HG02938 (cell line): ENCODE measurements around the gene IL17RC.
"Not testable (repeated sequence)": the region's sequence is repeated elsewhere in the genome, so short reads cannot be mapped to it uniquely, and the experiment has no call there.

ENCODE experiments used
- ATAC-seq: cut with Tn5 transposase; IDR thresholded peaks from one replicate; pipeline ENCODE4 v1.9.1; 2021; ENCODE audit warnings: mild to moderate bottlenecking, moderate library complexity; ENCODE audit not compliant: unreplicated experiment

The IL17RC gene

DNA sequence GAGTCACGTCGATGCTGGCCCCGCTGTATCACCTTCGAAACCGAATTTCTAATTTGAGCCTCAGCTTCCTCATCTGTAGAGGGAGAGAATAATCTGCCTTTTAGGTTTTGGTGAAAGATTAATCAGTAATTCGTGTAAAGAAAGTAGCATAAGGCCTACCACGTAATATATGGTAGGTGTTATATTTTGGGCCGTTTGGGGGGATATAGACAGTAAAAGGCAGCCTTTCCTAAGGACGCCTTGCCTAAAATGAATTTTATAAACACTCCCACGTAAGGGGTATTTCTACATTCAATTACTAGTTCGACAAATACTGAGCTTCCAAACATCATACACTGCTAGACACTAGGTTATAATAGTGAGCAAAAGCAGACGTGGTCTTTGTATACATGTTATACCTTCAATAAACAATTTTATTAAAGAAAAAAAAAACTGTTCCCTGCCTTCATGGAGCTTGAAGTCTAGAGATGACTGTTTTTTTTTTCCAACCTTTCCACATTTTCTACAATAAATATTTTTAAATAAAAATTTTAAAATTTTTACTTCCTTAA, 25.8 kb upstream of the IL17RC start:
- ATAC-seq = no peak

DNA sequence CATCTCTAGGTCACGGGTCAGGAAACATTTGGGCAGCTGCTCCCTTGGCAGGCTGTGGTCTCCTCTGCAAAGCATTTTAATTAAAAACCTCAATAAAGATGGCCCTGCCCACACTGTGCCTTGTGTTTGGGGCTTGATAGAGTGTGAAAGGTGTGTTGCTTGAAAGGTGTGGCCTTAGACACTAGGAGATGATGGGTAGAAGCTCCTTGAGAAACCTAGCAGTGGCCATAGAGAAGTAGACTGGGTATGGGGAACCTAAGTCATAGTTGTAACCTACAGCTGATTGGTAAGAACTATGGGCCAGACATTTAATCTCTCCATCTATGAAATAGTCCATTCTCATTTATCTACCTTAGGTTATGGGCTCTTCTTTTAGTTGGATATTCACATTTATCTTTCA, 23.2 kb upstream of the IL17RC start:
- ATAC-seq = no peak

GRCh38 chr3:9895715-9896114, 21.2 kb upstream of the IL17RC start:
- ATAC-seq = not testable (repeated sequence)

GRCh38 chr3:9896755-9897407, 20.0 kb upstream of the IL17RC start:
- ATAC-seq = not testable (repeated sequence)

GRCh38 chr3:9897408-9898372, 19.2 kb upstream of the IL17RC start:
- no peak for ATAC-seq

DNA sequence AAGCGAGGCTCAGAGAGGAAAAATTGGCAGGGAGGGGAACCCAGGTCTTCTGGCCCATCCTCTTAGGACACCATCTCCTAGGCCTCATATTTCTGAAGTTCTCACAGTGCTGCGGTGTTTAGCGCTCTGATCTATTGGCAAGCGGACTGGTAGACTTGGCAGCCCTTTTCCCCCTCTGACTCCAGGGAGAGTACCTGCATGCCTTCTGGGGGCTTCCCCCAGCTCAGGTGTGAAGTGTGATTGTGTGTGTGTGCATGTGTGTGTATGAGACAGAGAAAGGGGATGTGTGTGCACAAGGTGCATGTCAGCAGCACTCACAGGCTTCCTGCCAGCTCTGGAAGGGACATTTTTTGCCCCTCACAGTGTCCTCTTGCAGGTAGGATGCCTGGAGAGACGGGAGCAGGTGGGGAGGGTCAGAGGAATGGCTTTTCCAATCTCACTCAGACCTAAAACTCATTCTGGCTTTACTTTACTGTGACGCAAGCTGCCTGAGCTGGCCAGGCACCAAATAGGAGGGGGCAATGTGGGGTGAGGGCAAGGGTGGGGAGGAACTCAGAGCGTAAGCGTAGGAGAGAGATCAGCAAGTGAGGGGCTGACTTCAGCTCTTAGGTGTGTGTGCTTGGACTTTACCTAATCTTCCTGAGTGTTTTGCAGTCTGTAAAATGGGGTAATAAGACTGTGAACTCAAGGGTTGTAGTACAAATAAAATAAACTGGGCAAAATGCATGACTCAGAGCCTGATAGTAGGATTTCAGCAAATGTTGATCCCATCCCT, 18.2 kb upstream of the IL17RC start:
- ATAC-seq = no peak

DNA sequence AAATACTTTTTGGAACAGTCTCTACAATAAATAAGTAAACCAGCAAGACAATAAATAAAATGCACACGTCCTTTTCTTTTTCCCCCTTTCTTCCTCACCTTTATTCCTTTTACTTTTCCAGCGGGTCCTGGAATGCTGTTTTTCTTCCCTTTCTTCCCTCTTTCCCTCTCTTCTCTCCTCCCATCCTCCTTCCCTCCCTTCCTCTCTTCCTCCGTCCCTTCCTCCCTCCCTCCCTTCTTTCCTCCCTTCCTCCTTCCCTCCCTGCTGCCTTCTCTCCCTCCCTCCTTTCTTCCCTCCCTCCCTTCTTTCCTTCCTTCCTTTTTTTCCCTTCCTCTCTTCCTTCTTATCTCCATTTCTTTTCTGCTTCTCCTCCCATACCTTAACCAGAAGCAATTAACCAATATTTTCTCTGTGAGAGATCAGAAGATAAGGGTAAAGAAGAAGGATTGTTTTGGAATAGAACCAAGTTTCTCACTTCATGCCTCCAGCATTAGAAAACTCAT, 17.6 kb upstream of the IL17RC start:
- ATAC-seq = no peak

GRCh38 chr3:9900965-9901415, 15.9 kb upstream of the IL17RC start:
- ATAC-seq = not testable (repeated sequence)

GRCh38 chr3:9901967-9902366, 14.9 kb upstream of the IL17RC start:
- no peak for ATAC-seq

DNA sequence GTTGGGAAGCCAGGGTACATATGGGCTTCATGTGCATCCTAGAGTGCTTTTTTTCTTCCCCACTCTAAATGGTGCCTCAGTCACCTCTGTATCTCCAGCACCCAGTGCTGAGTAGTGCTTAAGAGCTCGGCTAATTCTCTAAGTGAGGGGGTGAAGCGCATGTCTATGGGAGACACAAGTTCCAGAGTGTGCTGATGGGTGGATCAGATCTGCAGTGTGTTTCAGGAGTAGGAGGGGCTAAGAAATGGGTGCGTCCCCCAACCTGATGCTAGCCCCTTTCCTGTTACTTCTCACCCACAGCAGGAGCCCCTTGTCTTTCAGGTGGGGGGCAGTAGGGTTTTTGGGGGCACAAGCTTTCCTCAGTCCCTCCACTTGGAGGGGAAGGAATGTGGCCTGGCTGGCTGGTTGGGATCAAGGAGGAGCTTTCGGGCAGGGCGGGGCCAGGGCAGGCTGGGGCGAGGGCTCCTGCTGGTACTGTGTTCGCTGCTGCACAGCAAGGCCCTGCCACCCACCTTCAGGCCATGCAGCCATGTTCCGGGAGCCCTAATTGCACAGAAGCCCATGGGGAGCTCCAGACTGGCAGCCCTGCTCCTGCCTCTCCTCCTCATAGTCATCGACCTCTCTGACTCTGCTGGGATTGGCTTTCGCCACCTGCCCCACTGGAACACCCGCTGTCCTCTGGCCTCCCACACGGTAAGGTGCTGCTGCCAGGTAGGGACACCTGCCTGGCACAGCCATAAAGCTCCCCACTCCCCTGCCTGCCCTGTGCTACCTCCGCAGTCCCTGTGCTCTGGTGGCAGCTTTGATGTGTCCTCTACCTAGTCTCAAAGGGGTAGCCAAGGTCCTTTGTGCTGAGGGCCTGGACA, 14.3 kb upstream of the IL17RC start, which contains the start of gene IL17RE:
IL17RE (plus strand) TSS at position 477 of the 866 bp plus-strand sequence; CDS start at position 562, 85 bp downstream.
- no peak for ATAC-seq

- ATAC-seq = no peak
Measured at GRCh38 chr3:9903238-9903624, 13.7 kb upstream of the IL17RC start.

DNA sequence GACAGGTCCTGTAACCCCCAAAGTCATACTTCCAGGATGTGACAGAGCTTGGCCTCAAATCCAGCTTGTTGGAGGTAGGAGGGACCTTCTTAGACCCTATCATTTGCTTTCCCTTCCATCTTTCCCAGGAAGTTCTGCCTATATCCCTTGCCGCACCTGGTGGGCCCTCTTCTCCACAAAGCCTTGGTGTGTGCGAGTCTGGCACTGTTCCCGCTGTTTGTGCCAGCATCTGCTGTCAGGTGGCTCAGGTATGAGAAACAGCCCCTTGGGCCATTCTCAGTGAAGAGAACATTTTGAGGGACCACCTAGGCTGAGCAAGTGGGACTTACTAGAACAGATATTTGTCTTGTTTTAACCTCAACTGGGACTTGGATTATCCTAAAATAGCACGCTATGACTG, 13.0 kb upstream of the IL17RC start:
- no peak for ATAC-seq

DNA sequence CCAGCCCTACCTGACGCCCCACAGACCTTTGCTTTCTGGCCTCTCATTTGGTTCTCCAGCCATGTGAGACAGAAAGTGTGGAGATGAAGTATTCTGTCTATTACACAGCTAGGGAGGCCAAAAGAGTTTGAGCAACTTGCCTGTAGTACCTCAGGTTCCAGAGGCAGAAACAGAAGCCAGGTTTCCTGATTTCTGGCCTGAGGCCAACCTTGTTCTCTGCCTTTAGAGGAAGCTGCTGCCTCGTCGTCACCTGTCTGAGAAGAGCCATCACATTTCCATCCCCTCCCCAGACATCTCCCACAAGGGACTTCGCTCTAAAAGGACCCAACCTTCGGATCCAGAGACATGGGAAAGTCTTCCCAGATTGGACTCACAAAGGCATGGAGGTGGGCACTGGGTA, 10.4 kb upstream of the IL17RC start:
- no peak for ATAC-seq

DNA sequence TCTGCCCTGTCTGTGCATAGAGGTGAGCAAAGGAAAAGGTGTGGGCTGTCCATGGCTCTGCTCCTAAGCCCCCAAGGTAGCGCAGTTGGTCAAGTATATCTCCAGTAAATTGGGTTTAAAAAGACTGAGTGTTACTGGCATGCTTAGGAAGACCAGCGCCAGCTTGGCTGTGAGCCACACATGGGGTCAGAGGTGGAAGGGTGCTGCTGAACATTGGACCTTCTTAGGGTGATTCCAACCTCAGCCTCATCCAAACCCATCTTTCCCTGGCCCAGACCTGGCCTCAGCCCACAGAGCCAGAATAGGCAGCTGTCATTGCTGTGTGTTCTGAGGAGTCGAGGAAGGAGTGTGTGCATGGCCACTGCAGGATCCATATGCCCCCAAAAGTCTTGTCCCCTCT, 8.6 kb upstream of the IL17RC start:
- no peak for ATAC-seq

DNA sequence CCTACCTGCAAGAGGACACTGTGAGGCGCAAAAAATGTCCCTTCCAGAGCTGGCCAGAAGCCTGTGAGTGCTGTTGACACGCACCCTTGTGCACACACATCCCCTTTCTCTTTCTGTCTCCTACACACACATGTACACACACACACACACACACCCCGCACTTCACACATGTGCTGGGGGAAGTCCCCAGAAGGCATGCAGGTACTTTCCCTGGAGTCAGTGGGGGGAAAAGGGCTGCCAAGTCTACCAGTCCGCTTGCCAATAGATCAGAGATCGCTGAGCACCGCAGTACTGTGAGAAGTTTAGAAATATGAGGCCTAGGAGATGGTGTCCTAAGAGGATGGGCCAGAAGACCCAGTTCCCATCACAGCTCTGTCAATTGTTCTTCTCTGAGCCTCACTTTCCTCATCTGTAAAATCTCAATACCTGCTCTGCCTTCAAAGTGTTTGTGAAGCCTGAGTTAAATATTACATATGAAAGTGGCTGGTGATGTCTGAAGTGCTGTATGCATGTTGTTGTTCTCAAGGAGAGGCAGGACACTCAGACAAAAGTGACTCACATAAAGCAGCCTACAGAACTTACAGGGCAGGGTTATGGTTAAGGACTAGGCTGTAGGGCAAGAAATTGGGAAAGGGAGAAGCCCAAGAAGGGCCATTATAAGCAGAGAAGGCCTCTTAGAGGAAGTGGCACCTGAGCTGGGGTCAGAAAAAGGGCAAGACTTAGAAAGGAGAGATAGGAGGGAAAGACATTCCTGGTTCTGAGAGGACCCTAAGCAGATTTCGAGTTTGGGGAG, 7.5 kb upstream of the IL17RC start:
- ATAC-seq = no peak

DNA sequence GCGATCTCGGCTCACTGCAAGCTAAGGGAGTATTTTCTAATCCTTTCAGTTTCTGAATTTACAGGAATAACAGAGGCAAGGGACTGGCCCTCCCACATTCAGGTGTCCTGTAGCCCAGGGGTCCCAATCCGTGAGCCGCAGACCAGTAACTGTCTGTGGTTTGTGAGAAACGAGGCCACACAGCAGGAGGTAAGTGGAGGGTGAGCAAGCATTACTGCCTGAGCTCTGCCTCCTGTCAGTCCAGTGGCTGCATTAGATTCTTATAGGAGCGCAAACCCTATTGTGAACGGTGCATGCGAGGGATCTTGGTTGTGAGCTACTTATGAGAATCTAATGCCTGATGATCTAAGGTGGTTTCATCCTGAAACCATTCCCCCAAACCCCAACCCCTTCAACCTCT, 5.0 kb upstream of the IL17RC start:
- ATAC-seq = no peak

DNA sequence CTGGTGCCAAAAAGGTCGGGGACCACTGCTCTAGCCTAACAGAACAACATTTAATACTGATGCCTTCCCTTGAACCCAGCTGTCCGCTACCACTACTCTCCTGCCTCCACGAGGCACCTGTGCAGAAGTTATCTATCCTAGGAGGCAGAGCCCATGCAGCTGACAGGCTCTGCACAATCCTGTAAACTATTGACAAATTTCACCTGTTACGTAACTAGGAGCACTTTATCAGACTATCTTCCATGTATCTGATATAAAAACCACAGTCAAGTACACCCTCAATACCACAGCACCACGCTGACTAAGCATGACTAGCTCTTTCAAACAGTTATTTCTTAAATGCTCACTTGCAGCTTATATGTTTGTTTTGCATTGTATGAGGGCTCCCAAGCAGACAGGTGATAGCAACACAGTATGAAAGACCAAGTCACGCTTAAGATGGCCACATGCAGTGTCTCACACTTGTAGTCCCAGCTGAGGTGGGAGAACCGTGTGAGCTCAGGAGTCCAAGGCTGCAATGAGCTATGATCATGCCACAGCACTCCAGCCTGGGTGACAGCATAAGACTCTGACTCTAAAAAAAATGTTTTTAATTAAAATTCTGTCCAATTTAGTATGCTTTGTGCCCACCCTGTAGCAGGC, 4.5 kb upstream of the IL17RC start:
- ATAC-seq = no peak

DNA sequence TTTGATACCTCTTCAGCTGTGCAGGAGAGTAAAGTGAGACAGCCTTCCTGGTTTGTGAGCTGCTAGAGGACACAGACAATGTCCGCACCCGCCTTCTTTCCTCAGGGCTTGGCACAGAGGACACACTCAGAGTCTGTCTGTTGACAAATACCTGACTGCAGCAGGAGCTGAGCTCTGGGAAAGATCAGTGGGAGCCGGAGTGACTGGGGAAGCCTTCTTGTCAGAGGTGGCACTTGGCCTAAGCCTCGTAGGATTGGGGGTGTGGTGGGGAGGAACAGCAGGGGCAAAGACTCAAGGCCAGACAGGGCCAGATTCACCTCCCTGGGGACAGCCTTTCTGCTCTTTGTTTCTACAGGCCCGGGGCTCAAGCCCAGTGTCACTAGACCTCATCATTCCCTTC, 3.3 kb upstream of the IL17RC start:
- no peak for ATAC-seq

- no peak for ATAC-seq
Measured at GRCh38 chr3:9914011-9914410, 2.9 kb upstream of the IL17RC start.
